GM18867 (cell line): ENCODE measurements around the gene SCAMP2.
"Not testable (repeated sequence)": the region's sequence is repeated elsewhere in the genome, so short reads cannot be mapped to it uniquely, and the experiment has no call there.

ENCODE experiments used
- ATAC-seq: cut with Tn5 transposase; IDR thresholded peaks from one replicate; pipeline ENCODE4 v1.9.1; 2021; ENCODE audit warnings: mild to moderate bottlenecking, moderate library complexity; ENCODE audit not compliant: unreplicated experiment

The SCAMP2 gene

DNA sequence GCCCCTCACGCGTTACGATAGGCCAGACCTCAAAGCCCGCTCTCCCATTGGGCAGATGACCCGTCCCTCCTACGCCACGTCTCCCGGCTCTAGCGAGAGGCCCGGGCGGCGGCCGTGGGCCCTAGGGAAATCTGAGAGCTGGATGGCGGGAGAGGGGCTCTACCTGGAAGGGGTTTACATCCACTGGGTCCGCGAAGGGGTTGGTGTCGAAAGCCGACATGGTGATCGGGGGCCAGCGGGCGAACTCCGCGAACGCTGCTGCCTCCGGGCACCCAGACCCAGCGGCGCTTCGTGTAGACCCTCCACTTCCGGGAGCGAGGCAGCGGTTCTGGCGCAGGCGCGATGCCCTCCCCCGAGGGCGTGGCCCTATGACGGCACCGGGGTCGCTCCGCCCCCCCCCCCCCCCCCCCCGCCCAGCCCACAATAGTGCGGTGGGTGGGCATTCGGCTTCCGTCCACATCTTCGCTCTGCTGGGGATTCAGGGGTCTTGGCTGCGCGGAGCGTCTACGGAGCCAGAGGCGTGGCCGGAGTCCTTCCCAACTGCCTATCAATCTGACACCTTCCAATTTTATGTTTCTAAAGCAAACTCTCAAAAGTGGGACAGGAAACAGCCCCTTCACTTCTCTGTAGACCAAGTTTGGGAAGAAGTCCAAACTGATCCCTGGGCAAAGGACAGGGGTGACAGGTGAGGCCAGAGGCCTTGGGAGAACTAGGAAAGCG is at the start of gene SCAMP2:
Gene SCAMP2, minus strand, starts transcription at position 330 of the 720 bp plus-strand sequence. Its CDS starts 110 bp downstream, at position 220.
- peak; percentile 74 for ATAC-seq

DNA sequence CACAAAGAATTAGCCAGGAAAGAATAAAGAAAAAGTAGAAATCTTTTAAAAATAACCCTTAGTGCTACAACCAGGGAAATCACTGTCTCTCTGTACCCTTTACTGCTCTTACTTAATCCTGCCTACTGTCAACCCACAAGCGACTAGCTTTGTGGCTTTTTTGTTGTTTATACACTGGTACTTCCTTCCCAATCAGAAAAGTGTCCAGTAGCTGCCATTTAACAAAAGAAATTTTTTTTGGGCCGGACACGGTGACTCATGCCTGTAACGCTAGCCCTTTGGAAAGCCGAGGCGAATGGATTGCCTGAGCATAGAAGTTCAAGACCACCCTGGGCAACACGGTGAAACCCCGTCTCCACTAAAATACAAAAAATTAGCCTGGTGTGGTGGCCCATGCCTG is 47.3 kb upstream of the SCAMP2 start:
- ATAC-seq = no peak

DNA sequence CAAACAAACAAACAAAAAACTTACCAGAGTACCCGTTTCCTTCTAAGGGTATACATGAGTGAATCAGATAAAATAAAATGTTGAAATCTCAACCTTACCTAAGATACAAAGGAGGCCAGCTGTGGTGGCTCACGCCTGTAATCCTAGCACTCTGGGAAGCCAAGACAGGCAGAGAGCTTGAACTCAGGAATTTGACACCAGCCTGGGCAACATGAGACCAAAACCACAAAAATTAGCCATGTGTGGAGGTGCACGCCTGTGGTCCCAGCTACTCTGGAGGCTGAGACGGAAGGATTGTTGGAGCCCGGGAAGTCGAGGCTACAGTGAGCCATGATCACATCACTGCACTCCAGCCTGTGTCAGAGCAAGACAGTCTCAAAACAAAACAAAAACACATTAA is 44.5 kb upstream of the SCAMP2 start:
- ATAC-seq = no peak

DNA sequence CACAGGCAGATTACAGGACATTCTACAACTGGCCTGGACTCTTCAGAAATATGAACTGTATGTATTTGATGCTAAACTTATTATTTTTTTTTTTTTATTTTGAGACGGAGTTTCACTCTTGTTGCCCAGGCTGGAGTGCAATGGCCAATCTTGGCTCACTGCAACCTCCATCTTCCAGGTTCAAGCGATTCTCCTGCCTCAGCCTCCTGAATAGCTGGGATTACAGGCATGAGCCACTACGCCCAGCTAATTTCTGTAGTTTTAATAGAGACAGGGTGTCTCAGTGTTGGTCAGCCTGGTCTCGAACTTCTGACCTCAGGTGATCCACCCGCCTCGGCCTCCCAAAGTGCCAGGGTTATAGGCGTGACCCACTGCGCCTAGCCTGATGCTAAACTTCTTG is 40.6 kb upstream of the SCAMP2 start:
- ATAC-seq = not testable (repeated sequence)

DNA sequence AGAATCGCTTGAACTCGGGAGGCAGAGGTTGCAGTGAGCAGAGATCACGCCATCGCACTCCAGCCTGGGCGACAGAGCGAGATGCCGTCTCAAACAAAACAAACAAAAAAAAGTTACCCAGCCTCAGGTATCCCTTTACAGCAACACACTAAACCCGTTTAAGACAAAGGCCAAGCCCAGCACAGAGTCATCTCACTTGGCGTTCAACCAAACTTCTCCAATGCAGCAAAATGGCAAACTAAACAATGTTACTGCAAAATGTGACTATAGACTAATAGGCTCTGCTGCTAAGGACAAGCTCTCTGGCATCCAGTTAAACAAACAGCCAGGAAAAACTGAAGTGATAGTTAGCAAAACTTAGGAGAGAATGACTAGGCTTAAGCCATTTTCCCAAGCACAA is 39.9 kb upstream of the SCAMP2 start:
- no peak for ATAC-seq

- ATAC-seq = no peak
Observed at GRCh38 chr15:74908635-74909034, 35.5 kb upstream of the SCAMP2 start.

DNA sequence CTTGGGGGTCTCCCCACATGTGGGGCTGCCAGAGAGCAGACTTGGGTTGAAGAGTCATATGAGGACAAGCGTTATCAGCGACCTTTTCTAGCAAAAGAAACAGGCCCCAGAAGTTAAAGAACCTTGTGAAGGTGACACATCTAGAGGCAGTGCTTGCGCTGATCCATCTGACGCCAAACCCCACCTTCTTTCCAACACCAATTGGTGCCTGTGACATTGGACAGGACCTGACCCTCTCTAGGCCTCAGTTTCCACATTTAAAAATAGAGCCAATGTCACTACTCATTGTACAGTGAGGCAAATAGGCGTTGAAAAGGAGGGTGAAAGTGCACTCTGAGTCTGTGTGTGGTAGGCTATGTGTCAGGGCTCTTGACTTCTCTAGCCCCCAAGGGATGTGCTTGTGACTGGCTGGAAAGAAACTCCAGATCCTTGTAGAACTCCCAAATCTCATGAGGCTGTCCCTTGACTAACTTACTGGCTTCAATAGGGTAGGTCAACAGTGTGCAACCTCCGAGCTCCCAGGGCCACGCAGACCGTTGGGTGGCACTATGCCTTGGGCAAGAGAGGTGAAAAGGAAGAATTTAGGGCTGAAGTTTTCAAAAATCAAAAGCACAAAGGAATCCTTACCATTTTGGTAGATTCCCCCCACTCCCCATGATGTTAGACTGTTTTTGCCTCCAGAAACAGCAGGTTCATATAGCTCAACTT is 34.2 kb upstream of the SCAMP2 start:
- no peak for ATAC-seq

DNA sequence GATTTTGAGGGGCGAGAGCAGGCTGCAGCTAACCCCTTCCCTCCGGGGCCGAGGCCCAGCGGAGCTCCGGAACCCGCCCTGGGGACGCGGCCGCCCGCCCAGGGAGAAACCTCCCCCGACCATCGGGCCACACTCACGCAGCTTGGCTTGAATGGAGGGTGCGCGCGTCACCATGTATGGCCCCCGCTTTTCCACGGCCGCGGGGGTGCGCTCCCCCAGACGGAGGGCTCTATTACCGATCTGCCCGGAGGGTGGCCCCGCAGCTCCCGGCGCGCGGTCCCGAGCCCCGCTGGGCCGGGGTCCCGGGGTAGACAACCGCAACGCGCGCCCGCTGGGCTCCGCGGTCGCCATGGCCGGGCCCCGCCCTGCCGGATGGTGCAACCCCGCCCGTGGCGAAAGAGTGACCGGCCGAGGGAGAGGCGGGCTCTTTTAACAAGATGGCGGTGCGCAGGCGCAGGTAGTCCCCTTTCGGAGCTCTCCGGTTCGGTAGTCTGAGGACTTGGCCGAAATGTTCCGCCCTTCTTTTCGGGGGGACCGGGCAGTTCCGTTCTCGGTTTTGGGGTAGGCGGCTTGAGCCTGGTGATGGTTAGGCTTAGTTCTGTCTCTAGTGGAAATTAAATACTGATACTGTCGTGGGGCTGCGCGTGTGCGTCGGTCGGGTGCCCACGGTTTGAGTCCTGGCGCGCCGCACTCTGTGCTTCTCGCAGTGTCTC is 33.4 kb upstream of the SCAMP2 start, which contains the start of gene FAM219B:
Gene FAM219B, minus strand, starts transcription at position 402 of the 713 bp plus-strand sequence. Its CDS starts 51 bp downstream, at position 351.
- ATAC-seq = peak; percentile 81

DNA sequence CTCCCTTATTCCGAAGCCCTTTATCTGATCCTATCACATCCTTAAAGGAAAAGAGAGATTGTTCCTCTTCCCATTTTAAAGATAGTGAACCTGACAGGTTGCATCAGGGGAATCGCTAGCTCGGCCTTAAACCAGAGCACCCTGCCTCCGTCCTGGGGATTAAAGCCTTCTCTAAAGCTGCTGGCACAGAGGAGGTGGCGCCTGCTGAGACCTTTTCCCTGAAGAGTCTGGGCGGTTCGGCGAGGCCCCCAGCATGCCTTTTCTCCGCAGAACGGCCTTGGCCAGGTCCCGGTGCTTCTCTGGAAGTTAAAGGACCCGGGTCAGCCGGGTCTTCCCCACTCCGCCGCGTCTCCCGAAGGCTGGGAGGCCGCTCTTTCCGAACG is 32.9 kb upstream of the SCAMP2 start:
- ATAC-seq = peak; percentile 13

- ATAC-seq = no peak
Observed at GRCh38 chr15:74904190-74904805, 31.1 kb upstream of the SCAMP2 start.

DNA sequence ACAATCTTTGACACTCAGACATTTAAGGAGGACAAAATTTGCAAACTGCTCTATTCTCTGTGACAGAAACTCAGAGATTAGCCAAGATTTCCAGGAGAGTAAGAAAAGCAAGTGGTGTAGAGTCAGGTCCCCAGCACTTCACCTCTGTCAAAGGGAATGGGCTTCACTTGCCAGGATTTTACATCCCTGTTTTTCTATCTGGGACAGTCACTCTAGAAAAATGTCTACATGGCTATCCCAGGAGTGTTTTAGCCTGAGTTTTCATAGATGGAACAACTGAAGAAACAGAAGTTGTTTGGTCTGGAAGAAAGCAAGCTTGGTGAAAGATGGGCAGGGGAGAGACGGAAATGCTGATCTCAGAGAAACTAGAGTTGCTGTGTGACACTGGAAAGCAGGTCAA is 30.5 kb upstream of the SCAMP2 start:
- no peak for ATAC-seq

- ATAC-seq = no peak
Observed at GRCh38 chr15:74902295-74903075, 29.3 kb upstream of the SCAMP2 start.

DNA sequence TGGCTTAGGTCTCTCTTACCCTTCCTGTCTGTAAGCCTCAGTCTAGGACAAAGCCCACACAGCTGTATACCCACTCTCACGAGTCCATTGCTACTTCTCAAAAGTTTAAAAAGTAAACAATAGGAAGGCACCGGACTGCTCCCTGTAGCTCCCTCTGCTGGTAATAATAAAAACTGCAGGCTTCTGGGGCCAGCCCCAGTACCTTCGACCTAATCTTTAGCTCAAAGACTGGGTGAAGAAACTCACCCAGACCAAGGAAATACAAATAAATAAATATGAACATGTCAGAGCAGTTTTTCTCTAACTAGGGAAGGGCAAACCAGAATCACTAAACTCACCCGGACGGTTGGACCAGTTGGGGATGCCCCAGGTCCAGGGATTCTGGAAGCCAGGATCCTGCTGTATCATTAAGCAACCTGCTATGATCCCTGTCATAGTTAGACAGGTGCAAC is 28.5 kb upstream of the SCAMP2 start:
- no peak for ATAC-seq

DNA sequence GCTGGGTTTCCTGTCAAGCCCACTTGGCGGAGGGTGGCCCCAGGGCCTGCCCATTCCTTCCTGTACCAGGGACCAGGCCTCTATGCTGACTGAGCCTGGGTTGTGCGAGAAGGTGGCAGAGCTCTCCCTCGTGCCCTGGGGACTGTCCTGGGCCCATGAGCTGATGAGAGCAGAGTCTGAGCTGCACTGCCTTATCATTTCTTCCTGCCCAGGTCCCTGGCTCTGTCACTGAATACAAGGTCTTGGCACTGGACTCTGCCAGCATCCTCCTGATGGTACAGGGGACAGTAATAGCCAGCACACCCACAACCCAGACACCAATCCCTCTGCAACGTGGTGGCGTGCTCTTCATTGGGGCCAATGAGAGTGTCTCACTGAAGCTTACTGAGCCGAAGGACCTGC is 24.1 kb upstream of the SCAMP2 start:
- ATAC-seq = no peak

GRCh38 chr15:74896316-74896715 is 23.2 kb upstream of the SCAMP2 start:
- ATAC-seq = no peak

DNA sequence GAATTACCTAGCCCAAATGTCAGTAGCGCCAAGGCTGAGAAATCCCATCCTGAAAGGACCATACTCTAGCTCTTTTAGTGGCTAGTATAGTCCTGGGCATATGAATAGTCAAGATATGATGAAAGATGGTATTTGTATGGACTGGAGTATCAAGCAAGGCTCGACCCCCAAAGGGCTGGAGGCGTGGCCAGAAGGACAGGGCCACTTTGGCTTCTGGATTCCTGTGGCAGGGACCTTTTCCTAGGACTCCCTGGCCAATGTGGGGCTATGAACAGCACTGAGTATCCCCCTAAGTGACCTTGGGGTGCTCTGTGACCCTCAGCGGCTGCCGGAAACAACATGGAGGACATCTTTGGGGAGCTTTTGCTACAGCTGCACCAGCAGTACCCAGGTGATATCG is 22.7 kb upstream of the SCAMP2 start:
- no peak for ATAC-seq

DNA sequence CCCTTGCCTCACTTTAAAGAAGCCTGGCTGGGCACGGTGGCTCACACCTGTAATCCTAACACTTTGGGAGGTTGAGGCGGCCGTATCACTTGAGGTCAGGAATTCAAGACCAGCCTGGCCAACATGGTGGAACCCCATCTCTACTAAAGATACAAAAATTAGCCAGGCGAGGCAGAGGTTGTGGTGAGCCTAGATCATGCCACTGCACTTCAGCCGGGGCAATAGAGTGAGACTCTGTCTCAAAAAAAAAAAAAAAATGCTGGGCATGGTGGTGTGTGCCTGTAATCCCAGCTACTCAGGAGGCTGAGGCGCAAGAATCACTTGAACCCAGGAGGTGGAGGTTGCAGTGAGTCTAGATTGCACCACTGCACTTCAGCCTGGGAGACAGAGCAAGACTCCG is 21.2 kb upstream of the SCAMP2 start:
- ATAC-seq = not testable (repeated sequence)

DNA sequence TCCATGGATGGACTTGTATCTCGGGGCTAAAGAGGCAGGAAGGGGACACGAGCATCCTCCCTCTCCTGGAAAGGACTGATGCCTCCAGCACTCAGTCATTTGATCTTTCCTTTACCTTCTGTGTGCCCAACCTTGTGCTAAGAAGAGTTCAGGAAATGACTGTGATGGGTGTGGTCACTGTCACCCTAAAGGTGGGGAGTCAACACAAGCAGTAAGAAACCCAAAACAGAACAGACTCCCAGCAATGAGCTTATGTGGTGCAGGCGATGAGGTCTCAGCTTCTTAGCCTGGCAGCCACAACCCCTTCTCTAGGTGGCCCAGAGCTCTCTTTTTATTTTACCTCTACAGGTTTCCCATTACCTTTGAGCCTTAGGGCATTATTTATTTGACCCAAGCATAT is 20.5 kb upstream of the SCAMP2 start:
- ATAC-seq = no peak

DNA sequence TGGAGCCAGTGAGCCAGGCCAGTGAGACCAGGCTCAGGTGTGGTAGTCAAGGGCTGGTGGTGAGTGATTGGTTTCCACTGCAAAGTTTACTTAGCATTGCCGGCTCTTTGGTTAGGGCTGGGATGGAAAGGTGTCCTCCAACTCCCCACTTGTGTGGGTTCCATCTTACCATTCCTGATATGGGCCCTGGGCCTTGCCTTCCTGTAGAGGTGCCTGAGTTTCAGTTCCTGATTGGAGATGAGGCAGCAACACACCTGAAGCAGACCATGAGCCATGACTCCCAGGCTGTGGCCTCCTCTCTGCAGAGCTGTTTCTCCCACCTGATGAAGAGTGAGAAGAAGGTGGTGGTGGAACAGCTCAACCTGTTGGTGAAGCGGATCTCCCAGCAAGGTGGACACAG is 19.8 kb upstream of the SCAMP2 start:
- no peak for ATAC-seq

GRCh38 chr15:74892313-74892712 is 19.1 kb upstream of the SCAMP2 start:
- ATAC-seq = no peak
